Subcutaneous abdominal adipose tissue (tissue), 5 donors: ENCODE measurements around the gene ELP5.

Experiments
- H3K27ac ChIP-seq: one replicate; pipeline ENCODE4 v1.7.0; 2013; ENCODE audit warnings: low read depth, mild to moderate bottlenecking, inconsistent platforms, low read length, moderate library complexity
- H3K27me3 ChIP-seq, 5 donors: one replicate each; pipeline ENCODE4 v1.7.0; 2013; ENCODE audit warnings: low read length in 5 of 5, inconsistent platforms in 1 of 5; ENCODE audit not compliant: control insufficient read depth in 5 of 5, insufficient read depth in 4 of 5
- H3K36me3 ChIP-seq, 5 donors: one replicate each; pipeline ENCODE4 v1.7.0; 2013; ENCODE audit warnings: low read length in 5 of 5; ENCODE audit not compliant: control insufficient read depth in 5 of 5, insufficient read depth in 5 of 5
- H3K4me1 ChIP-seq, 5 donors: one replicate each; pipeline ENCODE4 v1.7.0; 2013; ENCODE audit warnings: low read length in 5 of 5, mild to moderate bottlenecking in 3 of 5, moderate library complexity in 1 of 5; ENCODE audit not compliant: control insufficient read depth in 5 of 5, insufficient read depth in 5 of 5
- H3K4me3 ChIP-seq, 5 donors: one replicate each; pipeline ENCODE4 v1.7.0; 2013; ENCODE audit warnings: low read length in 5 of 5, low read depth in 1 of 5
- H3K9ac ChIP-seq, 5 donors: one replicate each; pipeline ENCODE4 v1.7.0; 2013; ENCODE audit warnings: low read length in 5 of 5, mild to moderate bottlenecking in 4 of 5, moderate library complexity in 3 of 5
- H3K9me3 ChIP-seq, 5 donors: one replicate each; pipeline ENCODE4 v1.7.0; 2013; ENCODE audit warnings: low read length in 5 of 5; ENCODE audit not compliant: control insufficient read depth in 5 of 5
- donor health status: healthy.
- donor health status: healthy.
- donor health status: healthy.
- donor health status: healthy.
- donor health status: healthy.

The ELP5 gene

DNA sequence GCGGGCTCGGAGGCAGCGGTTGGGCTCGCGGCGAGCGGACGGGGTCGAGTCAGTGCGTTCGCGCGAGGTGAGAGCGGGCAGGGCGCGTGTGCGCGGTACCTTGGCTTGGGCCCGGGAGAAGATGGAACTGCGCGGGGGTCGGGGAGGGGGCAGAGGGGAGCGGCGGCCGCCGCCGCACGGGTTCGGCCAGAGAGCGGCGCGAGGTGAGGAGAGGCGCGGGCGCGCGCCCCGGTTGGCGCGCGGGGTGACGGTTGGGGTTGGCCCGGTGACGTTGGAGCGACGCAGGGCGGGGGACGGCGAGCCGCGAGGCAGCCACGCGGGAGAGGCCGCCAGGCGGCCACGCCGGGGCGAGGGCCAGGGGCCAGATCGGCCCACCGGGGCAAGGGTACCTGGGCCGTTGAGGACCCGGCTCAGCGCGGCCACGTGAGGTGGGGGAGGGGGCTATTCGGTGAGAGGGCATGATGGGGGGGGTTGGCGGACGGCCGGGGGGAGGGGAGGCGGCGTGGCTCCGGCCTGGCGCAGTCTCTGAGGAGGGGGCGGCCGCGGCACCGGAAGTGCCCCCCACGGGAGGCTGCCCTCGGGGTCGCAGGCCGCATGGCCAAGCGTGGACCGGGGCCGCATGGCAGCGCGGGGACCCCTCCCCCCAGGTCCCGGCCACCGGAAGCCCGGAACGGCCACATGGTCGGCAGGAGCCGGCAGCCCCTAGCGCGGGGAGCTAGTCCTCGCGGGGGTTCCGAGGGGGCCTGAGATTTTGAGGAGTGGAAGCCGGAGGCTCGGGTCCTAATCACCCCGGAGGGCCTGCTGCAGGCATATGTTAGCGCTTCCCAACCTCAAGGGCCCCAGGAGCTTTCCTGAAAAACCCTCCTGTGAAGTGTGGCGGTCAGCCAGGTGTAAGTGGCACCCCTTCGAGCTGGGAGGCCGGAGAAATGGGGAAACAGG is 55.9 kb downstream of the ELP5 start:
- Histone ChIP-seq H3K9me3 (no peaks in the 10 kb centered on the region), H3K36me3 (peaks cover 7 to 37% (median 32%) of the 10 kb centered on the region in 5 donors), H3K27me3 (no peaks in the 10 kb centered on the region), H3K27ac (peak overlapping the region; percentile 98), H3K4me3 (peak overlapping the region; percentile 74 to 93 (median 79)), H3K4me1 (peaks cover 14 to 36% (median 24%) of the 10 kb centered on the region in 5 donors), H3K9ac (peak overlapping the region; percentile 78 to 99 (median 91))

DNA sequence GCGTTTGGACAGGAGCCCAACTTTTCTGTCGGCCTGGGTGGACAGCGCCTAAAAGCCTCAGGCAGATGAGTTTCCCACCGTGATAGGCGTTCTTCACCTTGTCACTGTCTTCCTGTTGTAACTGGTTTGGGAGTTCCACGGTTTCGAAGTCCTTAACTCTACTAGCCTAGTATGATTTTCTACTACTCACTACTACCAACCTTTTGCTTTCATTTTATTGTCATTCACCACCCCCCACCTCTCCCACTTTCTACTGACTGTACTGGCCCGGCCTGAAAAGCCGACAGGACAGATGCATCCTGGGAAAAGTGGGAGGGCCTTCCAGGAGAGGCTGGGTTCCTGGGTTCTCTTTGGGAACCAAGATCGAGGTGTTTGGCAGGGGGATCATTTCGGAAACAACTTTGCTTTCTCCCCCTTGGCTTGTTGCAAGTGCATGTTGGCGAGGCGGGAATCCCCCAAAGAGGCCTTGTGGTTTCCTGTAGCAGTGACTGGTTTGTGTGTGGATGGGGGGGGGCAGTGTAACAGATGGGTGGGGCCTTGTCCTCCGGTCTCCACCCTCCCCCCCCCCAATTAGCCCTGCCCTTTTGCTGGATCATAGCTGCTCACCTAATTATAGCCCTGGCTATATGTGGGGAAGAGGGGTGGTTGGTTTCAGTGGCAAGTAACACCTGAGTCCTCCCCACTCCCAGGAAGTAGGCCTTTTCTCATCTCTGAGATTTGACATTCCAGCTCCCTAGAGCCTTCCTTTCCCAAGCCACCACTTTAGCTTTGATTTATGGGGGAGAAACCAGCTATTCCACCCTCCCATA is 56.8 kb downstream of the ELP5 start:
- H3K36me3 ChIP-seq: peaks cover 7 to 45% (median 41%) of the 10 kb centered on the region in 5 donors
- peak overlapping the region; percentile 78 to 99 (median 91) for H3K9ac ChIP-seq
- peak overlapping the region; percentile 74 to 93 (median 79) for H3K4me3 ChIP-seq
- peak overlapping the region; percentile 98 for H3K27ac ChIP-seq
- H3K27me3 ChIP-seq: no peaks in the 10 kb centered on the region
- no peaks in the 10 kb centered on the region for H3K9me3 ChIP-seq
- H3K4me1 ChIP-seq: peaks cover 14 to 45% (median 32%) of the 10 kb centered on the region in 5 donors
